Body of pancreas (tissue), 4 donors: Measurements from ENCODE around the gene NELFE. TPM values are rescaled to one million over a fixed set of nuclear protein-coding genes. Genes with fewer than 3 reads are reported as not detected.
"Not testable (repeated sequence)": the region's sequence is repeated elsewhere in the genome, so short reads cannot be mapped to it uniquely, and the experiment has no call there.

Experiments used
- ATAC-seq: fragments of 150-250 bp; one replicate; pipeline ENCODE4 v1.9.1; 2016
- DNase-seq, 4 donors: peaks; one replicate each; pipeline ENCODE4 v3.0.0-alpha.2; 2019
- H3K27ac ChIP-seq, 4 donors: fragments of 200-600 bp; sonication (generic); 1 replicate in 3 of 4; 2 replicates in 1 of 4; pipeline versions ENCODE4 v1.5.1 to v1.6.1; 2016 to 2019; ENCODE audit warnings: mild to moderate bottlenecking in 1 of 4, mixed read lengths in 1 of 4, moderate library complexity in 1 of 4
- H3K27me3 ChIP-seq, 2 donors: fragments of 200-600 bp; sonication (generic); one replicate each; pipeline ENCODE4 v1.6.0; 2016; ENCODE audit warnings: mild to moderate bottlenecking in 1 of 2
- H3K36me3 ChIP-seq, 2 donors: fragments of 200-600 bp; sonication (generic); replicated peaks in 1 of 2; 2 replicates each; pipeline ENCODE4 v1.5.1; 2016; ENCODE audit warnings: low read depth in 2 of 2; ENCODE audit not compliant: insufficient read depth in 1 of 2
- H3K4me1 ChIP-seq: fragments of 200-600 bp; sonication (generic); one replicate; pipeline ENCODE4 v1.6.0; 2016
- H3K4me3 ChIP-seq, 2 donors: fragments of 200-600 bp; sonication (generic); 1 replicate in 1 of 2; 2 replicates in 1 of 2; pipeline ENCODE4 v1.5.1; 2016 to 2019
- H3K9me3 ChIP-seq, 3 donors: fragments of 200-600 bp; sonication (generic); 1 replicate in 2 of 3; 2 replicates in 1 of 3; pipeline ENCODE4 v1.5.1; 2016
- POLR2A ChIP-seq, 3 donors: fragments of 450-650 bp; IDR thresholded peaks; one replicate each; pipeline ENCODE4 v1.6.1; 2016; ENCODE audit warnings: antibody characterized with exemption in 3 of 3, mild to moderate bottlenecking in 2 of 3
- WGBS, 2 donors: methylation state at CpG; one replicate each; pipeline ENCODE4 v1.1.5; 2017; 5-methylcytosine and 5-hydroxymethylcytosine counted together
- intact Hi-C: fragments of 100-400 bp; cut with DNase I; formaldehyde crosslinking; loops from one replicate; pipeline ENCODE4 v1.15.1; 2023
- total RNA-seq, 2 donors: library from RNA; depleted of rRNA; stranded (reverse); fragments of >200 nt; gene quantifications; one replicate each; pipeline ENCODE4 v1.1.0, GENCODE V29; 2016
- TF ChIP-seq, protein P1 (sequence below), 7 experiments: fragments of 450-650 bp in 4 of 7; fragments of 200-600 bp in 3 of 7; sonication (generic) in 3 of 7; IDR thresholded peaks; one replicate each; pipeline ENCODE4 v1.5.1; 2016 to 2019; ENCODE audit warnings: antibody characterized with exemption in 7 of 7

The NELFE gene
- total RNA-seq, 2 donors from 2014 or later = 38.9 to 39.9 TPM

DNA sequence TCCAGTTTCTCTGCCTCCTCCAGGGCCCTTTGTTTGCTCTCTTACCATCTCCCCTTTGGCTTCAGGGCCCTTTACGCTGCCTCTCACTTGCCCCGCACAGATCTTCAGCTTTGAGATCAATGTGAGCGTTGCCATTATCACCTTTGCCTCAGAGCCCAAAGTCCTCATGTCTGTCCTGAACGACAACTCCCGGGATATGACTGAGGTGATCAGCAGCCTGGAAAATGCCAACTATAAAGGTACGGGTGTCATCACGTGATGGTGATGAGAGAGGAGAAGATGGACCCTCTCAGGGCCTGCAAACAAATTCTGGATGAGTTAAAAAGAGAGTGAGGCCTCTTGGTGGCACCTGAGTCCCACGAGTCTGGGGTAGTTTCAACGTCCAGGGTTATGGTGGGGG is 22.9 kb downstream of the NELFE start:
- WGBS, 2 donors = 59 to 64% methylated on average over 9 of the region's 9 CpGs
- H3K4me3 ChIP-seq = no peak overlapping the region
- no peaks in the 10 kb centered on the region for H3K9me3 ChIP-seq
- no peaks in the 10 kb centered on the region for H3K36me3 ChIP-seq
- TF ChIP-seq, protein P1, sequence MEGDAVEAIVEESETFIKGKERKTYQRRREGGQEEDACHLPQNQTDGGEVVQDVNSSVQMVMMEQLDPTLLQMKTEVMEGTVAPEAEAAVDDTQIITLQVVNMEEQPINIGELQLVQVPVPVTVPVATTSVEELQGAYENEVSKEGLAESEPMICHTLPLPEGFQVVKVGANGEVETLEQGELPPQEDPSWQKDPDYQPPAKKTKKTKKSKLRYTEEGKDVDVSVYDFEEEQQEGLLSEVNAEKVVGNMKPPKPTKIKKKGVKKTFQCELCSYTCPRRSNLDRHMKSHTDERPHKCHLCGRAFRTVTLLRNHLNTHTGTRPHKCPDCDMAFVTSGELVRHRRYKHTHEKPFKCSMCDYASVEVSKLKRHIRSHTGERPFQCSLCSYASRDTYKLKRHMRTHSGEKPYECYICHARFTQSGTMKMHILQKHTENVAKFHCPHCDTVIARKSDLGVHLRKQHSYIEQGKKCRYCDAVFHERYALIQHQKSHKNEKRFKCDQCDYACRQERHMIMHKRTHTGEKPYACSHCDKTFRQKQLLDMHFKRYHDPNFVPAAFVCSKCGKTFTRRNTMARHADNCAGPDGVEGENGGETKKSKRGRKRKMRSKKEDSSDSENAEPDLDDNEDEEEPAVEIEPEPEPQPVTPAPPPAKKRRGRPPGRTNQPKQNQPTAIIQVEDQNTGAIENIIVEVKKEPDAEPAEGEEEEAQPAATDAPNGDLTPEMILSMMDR (IDR thresholded peaks at IDR 0.05) = no peak
- no peak for TF ChIP-seq POLR2A (IDR thresholded peaks at IDR 0.05)
- H3K4me1 ChIP-seq = peaks cover 6% of the 10 kb centered on the region
- ATAC-seq (no peak), DNase-seq (no peak)
- no peak overlapping the region for H3K27ac ChIP-seq
- no peaks in the 10 kb centered on the region for H3K27me3 ChIP-seq
- intact Hi-C loops = no loop called here

DNA sequence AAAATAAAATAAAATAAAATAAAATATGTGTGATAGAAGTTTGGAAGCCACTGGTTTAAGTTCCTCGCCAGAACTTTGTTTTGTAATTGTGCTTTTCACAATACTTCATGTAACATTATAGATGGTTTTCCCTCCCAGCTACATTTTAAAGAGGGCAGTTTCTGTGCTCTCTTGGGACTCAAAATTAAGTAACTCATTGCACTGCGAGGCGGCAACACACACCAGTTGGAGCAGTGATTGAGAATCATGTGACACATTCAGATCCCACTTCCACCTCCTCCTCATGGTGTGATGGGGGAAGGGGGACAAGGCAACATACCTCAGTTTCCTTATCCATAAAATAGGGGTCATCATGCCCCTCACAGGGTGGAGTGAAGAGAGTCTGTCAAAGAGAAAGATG is 23.8 kb downstream of the NELFE start:
- peaks cover under 1% of the 10 kb centered on the region for H3K4me1 ChIP-seq
- no peaks in the 10 kb centered on the region for H3K9me3 ChIP-seq
- TF ChIP-seq POLR2A (IDR thresholded peaks at IDR 0.05) = no peak
- TF ChIP-seq, protein P1 (IDR thresholded peaks at IDR 0.05) = no peak
- intact Hi-C loops = no loop called here
- H3K27me3 ChIP-seq = no peaks in the 10 kb centered on the region
- no peak overlapping the region for H3K27ac ChIP-seq
- H3K4me3 ChIP-seq = no peak overlapping the region
- H3K36me3 ChIP-seq = no peaks in the 10 kb centered on the region
- ATAC-seq (no peak), DNase-seq (no peak)
- 50 to 66% methylated on average over 3 of the region's 3 CpGs for WGBS, 2 donors

DNA sequence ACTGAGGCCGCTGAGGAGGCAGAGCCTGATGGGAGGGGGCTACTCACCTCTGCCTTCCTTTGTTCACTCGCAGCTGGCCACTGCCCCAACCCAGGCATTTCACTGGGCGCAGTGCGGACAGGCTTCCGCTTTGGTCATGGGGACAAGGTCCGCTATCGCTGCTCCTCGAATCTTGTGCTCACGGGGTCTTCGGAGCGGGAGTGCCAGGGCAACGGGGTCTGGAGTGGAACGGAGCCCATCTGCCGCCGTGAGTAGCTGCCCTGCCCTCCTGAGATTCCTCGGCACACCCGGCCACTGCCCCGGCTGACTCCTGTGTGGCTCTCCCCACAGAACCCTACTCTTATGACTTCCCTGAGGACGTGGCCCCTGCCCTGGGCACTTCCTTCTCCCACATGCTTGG is 25.2 kb downstream of the NELFE start:
- TF ChIP-seq POLR2A (IDR thresholded peaks at IDR 0.05) = no peak
- TF ChIP-seq, protein P1 (IDR thresholded peaks at IDR 0.05) = no peak
- WGBS, 2 donors = 61 to 80% methylated on average over 3 to 19 of the region's 19 CpGs
- Histone ChIP-seq H3K4me1 (no peaks in the 10 kb centered on the region), H3K27me3 (no peaks in the 10 kb centered on the region), H3K4me3 (no peak overlapping the region), H3K36me3 (no peaks in the 10 kb centered on the region), H3K9me3 (no peaks in the 10 kb centered on the region), H3K27ac (no peak overlapping the region)
- no peak for DNase-seq
- intact Hi-C loops = no loop called here
- ATAC-seq = no peak

DNA sequence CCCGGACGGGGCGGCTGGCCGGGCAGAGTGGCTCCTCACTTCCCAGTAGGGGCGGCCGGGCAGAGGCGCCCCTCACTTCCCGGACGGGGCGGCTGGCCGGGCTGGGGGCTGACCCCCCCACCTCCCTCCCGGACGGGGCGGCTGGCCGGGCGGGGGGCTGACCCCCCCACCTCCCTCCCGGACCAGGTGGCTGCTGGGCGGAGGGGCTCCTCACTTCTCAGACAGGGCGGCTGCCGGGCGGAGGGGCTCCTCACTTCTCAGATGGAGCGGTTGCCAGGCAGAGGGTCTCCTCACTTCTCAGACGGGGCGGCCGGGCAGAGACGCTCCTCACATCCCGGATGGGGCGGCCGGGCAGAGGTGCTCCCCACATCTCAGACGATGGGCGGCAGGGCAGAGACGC is 26.6 kb downstream of the NELFE start:
- intact Hi-C loops, H3K27me3 ChIP-seq, H3K9me3 ChIP-seq, ATAC-seq, H3K36me3 ChIP-seq, H3K4me3 ChIP-seq, H3K27ac ChIP-seq, DNase-seq, H3K4me1 ChIP-seq: not testable (repeated sequence)
- WGBS, 2 donors = 70 to 85% methylated on average over 4 to 17 of the region's 32 CpGs

DNA sequence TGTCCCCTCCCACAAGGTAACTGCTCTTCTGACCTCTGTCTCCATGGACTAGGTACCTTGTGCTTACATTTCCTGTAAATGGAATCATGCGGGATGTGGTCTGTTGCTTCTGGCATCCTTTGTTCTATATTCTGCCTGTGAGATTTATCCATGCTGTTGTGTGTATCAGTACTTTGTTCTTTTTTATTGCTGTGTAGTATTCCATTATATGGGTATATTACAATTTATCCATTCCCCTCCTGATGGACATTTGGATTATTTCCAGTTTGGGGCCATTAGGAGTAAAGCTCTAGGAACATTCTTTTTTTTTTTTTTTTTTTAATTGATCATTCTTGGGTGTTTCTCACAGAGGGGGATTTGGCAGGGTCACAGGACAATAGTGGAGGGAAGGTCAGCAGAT is 27.8 kb downstream of the NELFE start:
- no peaks in the 10 kb centered on the region for H3K4me1 ChIP-seq
- WGBS, 2 donors = 94 to 100% methylated on average over 1 of the region's 1 CpG
- TF ChIP-seq POLR2A (IDR thresholded peaks at IDR 0.05) = no peak
- TF ChIP-seq, protein P1 (IDR thresholded peaks at IDR 0.05) = no peak
- H3K36me3 ChIP-seq = no peaks in the 10 kb centered on the region
- intact Hi-C loops = no loop called here
- no peak for ATAC-seq
- H3K4me3 ChIP-seq = no peak overlapping the region
- DNase-seq = no peak
- no peak overlapping the region for H3K27ac ChIP-seq
- H3K27me3 ChIP-seq = no peaks in the 10 kb centered on the region
- H3K9me3 ChIP-seq = no peaks in the 10 kb centered on the region
